HEK293 (cell line): ENCODE results near the gene NCOR1.

Experiments used
- CTCF ChIA-PET: fragments of 350-600 bp; formaldehyde crosslinking; extraction: SDS; loops from one replicate; lab custom pipeline; 2021; ENCODE audit warnings: antibody characterized with exemption; lab: Yijun Ruan, JAX
- POLR2A ChIA-PET: fragments of 300-600 bp; formaldehyde crosslinking; extraction: SDS; loops from one replicate; lab custom pipeline; 2020; ENCODE audit warnings: antibody characterized with exemption, inconsistent platforms; lab: Yijun Ruan, JAX
- H3K27ac ChIP-seq: fragments of 200-500 bp; sonication (Bioruptor generic); 2 replicates; pipeline ENCODE4 v1.5.1; 2014; ENCODE audit warnings: low read depth, low read length, control low read depth, inconsistent platforms; ENCODE audit errors: extremely low read depth
- H3K36me3 ChIP-seq, 2 experiments: fragments of 200-500 bp in 1 of 2; sonication (Bioruptor generic) in 1 of 2; 1 replicate in 1 of 2; 2 replicates in 1 of 2; pipeline ENCODE4 v1.5.1; 2014 to 2017; ENCODE audit warnings: inconsistent platforms in 2 of 2, low read length in 2 of 2; ENCODE audit not compliant: control insufficient read depth in 2 of 2, insufficient read depth in 1 of 2
- H3K4me1 ChIP-seq: fragments of 200-500 bp; sonication (Bioruptor generic); 2 replicates; pipeline ENCODE4 v1.5.1; 2014; ENCODE audit warnings: mild to moderate bottlenecking, low read length, inconsistent platforms; ENCODE audit not compliant: control insufficient read depth, insufficient read depth
- H3K4me3 ChIP-seq: 2 replicates; pipeline ENCODE4 v1.5.1; 2011; ENCODE audit warnings: low read depth, mild to moderate bottlenecking, control low read depth, low read length, moderate library complexity
- H3K9me3 ChIP-seq: fragments of 200-500 bp; sonication (Bioruptor generic); 2 replicates; pipeline ENCODE4 v1.5.1; 2014; ENCODE audit warnings: low read depth, low read length, inconsistent platforms; ENCODE audit not compliant: control insufficient read depth, insufficient read depth
- GLIS1 ChIP-seq: fragments of 450-650 bp; formaldehyde crosslinking; IDR thresholded peaks from 2 replicates; pipeline ENCODE4 v1.5.1; 2016; ENCODE audit warnings: missing biosample characterization, missing genetic modification characterization
- KLF10 ChIP-seq: fragments of 450-650 bp; IDR thresholded peaks from 2 replicates; pipeline ENCODE4 v1.5.1; 2018; ENCODE audit warnings: missing biosample characterization, mild to moderate bottlenecking, missing genetic modification characterization
- PRDM1 ChIP-seq: fragments of 450-650 bp; formaldehyde crosslinking; IDR thresholded peaks from 2 replicates; pipeline ENCODE4; 2016; ENCODE audit warnings: missing biosample characterization, missing genetic modification characterization
- REPIN1 ChIP-seq: fragments of 450-650 bp; formaldehyde crosslinking; IDR thresholded peaks from 2 replicates; pipeline ENCODE4 v1.5.1; 2017; ENCODE audit warnings: missing biosample characterization, missing genetic modification characterization, low read depth
- TCF7L2 ChIP-seq: IDR thresholded peaks from 2 replicates; pipeline ENCODE4 v1.6.1; 2011; ENCODE audit warnings: low read depth, mild to moderate bottlenecking, inconsistent platforms, low read length, moderate library complexity, borderline replicate concordance
- ZFP3 ChIP-seq: fragments of 450-650 bp; formaldehyde crosslinking; IDR thresholded peaks from 2 replicates; pipeline ENCODE4 v1.5.1; 2016; ENCODE audit warnings: low read depth, missing biosample characterization, missing genetic modification characterization
- ZFP37 ChIP-seq: fragments of 450-650 bp; formaldehyde crosslinking; IDR thresholded peaks from 2 replicates; pipeline ENCODE4 v1.5.1; 2016; ENCODE audit warnings: missing biosample characterization, missing genetic modification characterization
- ZFP41 ChIP-seq: fragments of 450-650 bp; formaldehyde crosslinking; IDR thresholded peaks from 2 replicates; pipeline ENCODE4 v1.5.1; 2016; ENCODE audit warnings: missing biosample characterization, missing genetic modification characterization, borderline replicate concordance
- ZIC2 ChIP-seq: fragments of 450-650 bp; formaldehyde crosslinking; IDR thresholded peaks from 2 replicates; pipeline ENCODE4 v1.5.1; 2016; ENCODE audit warnings: missing biosample characterization, missing genetic modification characterization
- ZNF10 ChIP-seq: fragments of 450-650 bp; formaldehyde crosslinking; IDR thresholded peaks from 2 replicates; pipeline ENCODE4 v1.5.1; 2017; ENCODE audit warnings: missing biosample characterization, missing genetic modification characterization
- ZNF138 ChIP-seq: fragments of 450-650 bp; formaldehyde crosslinking; IDR thresholded peaks from 2 replicates; pipeline ENCODE4 v1.5.1; 2016; ENCODE audit warnings: missing biosample characterization, missing genetic modification characterization, borderline replicate concordance
- ZNF18 ChIP-seq: fragments of 450-650 bp; formaldehyde crosslinking; IDR thresholded peaks from 2 replicates; pipeline ENCODE4 v1.5.1; 2016; ENCODE audit warnings: missing biosample characterization, missing genetic modification characterization
- ZNF248 ChIP-seq: fragments of 450-650 bp; formaldehyde crosslinking; IDR thresholded peaks from 2 replicates; pipeline ENCODE4 v1.5.1; 2017; ENCODE audit warnings: missing biosample characterization, missing genetic modification characterization
- ZNF280C ChIP-seq: fragments of 450-650 bp; formaldehyde crosslinking; IDR thresholded peaks from 2 replicates; pipeline ENCODE4 v1.5.1; 2016; ENCODE audit warnings: missing biosample characterization, missing genetic modification characterization
- ZNF423 ChIP-seq: fragments of 450-650 bp; formaldehyde crosslinking; IDR thresholded peaks from 2 replicates; pipeline ENCODE4 v1.5.1; 2016; ENCODE audit warnings: missing biosample characterization, missing genetic modification characterization
- ZNF48 ChIP-seq: fragments of 450-650 bp; formaldehyde crosslinking; IDR thresholded peaks from 2 replicates; pipeline ENCODE4 v1.5.1; 2016; ENCODE audit warnings: missing biosample characterization, missing genetic modification characterization
- ZNF561 ChIP-seq: fragments of 450-650 bp; IDR thresholded peaks from 2 replicates; pipeline ENCODE4 v1.5.1; 2018; ENCODE audit warnings: missing biosample characterization, missing genetic modification characterization, borderline replicate concordance
- ZNF580 ChIP-seq: fragments of 450-650 bp; formaldehyde crosslinking; IDR thresholded peaks from 2 replicates; pipeline ENCODE4 v1.5.1; 2016; ENCODE audit warnings: missing biosample characterization, missing genetic modification characterization
- ZNF600 ChIP-seq: fragments of 450-650 bp; formaldehyde crosslinking; IDR thresholded peaks from 2 replicates; pipeline ENCODE4 v1.5.1; 2016; ENCODE audit warnings: missing biosample characterization, missing genetic modification characterization
- ZNF623 ChIP-seq: fragments of 450-650 bp; formaldehyde crosslinking; IDR thresholded peaks from 2 replicates; pipeline ENCODE4 v1.5.1; 2016; ENCODE audit warnings: missing biosample characterization, missing genetic modification characterization
- ZNF670 ChIP-seq: fragments of 450-650 bp; formaldehyde crosslinking; IDR thresholded peaks from 2 replicates; pipeline ENCODE4 v1.5.1; 2016; ENCODE audit warnings: missing biosample characterization, missing genetic modification characterization, low read depth
- ZSCAN18 ChIP-seq: fragments of 450-650 bp; formaldehyde crosslinking; IDR thresholded peaks from 2 replicates; pipeline ENCODE4 v1.5.1; 2016; ENCODE audit warnings: missing biosample characterization, missing genetic modification characterization
- ZSCAN23 ChIP-seq: fragments of 450-650 bp; formaldehyde crosslinking; IDR thresholded peaks from 2 replicates; pipeline ENCODE4 v1.5.1; 2016; ENCODE audit warnings: missing biosample characterization, missing genetic modification characterization

NCOR1 gene

GRCh38 chr17:16073845-16074244 is 141.5 kb downstream of the NCOR1 start:
- ChIA-PET POLR2A (no interaction called here), CTCF (interaction anchor here (0.6 to 1.0 kb wide), 3 partner anchors 13 to 721 kb away, joined by 3 read pairs; no protein-coding TSS in a partner anchor)
- no peak overlapping the region for H3K27ac ChIP-seq
- TF ChIP-seq PRDM1 (tag by site-specific recombination) (peak; percentile 74), ZNF18 (peak; percentile 77), ZNF248 (no peak), ZFP3 (peak; percentile 59)
- H3K4me3 ChIP-seq, result no peak overlapping the region
- H3K9me3 ChIP-seq, result no peaks in the 10 kb centered on the region
- H3K4me1 ChIP-seq, result peaks cover 8% of the 10 kb centered on the region
- peaks cover 48 to 76% of the 10 kb centered on the region in 2 experiments for H3K36me3 ChIP-seq

- H3K27ac ChIP-seq, result no peak overlapping the region
- H3K9me3 ChIP-seq, result no peaks in the 10 kb centered on the region
- POLR2A ChIA-PET, result no interaction called here
- TF ChIP-seq GLIS1 (no peak), ZNF600 (tag by site-specific recombination) (no peak), ZFP3 (no peak), ZNF670 (no peak)
- TF ChIP-seq, all 188 proteins: peak for 0
- peaks cover 8% of the 10 kb centered on the region for H3K4me1 ChIP-seq
- H3K36me3 ChIP-seq, result peaks cover 52 to 80% of the 10 kb centered on the region in 2 experiments
- H3K4me3 ChIP-seq, result no peak overlapping the region
- CTCF ChIA-PET, result interaction anchor here (0.6 kb wide), 1 partner anchor 45 kb away, joined by 5 read pairs; no protein-coding TSS in a partner anchor
These were observed 143.3 kb downstream of the NCOR1 start for GRCh38 chr17:16072031-16072430.

GRCh38 chr17:16068323-16068722 is 147.0 kb downstream of the NCOR1 start:
- Histone ChIP-seq H3K27ac (no peak overlapping the region), H3K4me1 (no peaks in the 10 kb centered on the region), H3K4me3 (no peak overlapping the region), H3K9me3 (no peaks in the 10 kb centered on the region), H3K36me3 (peaks cover 74 to 92% of the 10 kb centered on the region in 2 experiments)
- ChIA-PET CTCF (interaction anchor here (0.6 kb wide), 1 partner anchor 8 kb away, joined by 3 read pairs; no protein-coding TSS in a partner anchor), POLR2A (no interaction called here)
- TF ChIP-seq ZNF423 (tag by site-specific recombination) (no peak), PRDM1 (tag by site-specific recombination) (0 out of 2 replicates have a peak, but pooled peaks have one; percentile 16)

GRCh38 chr17:16066125-16066524 is 149.2 kb downstream of the NCOR1 start:
- no peak overlapping the region for H3K27ac ChIP-seq
- H3K4me1 ChIP-seq, result no peaks in the 10 kb centered on the region
- H3K36me3 ChIP-seq, result peaks cover 82 to 96% of the 10 kb centered on the region in 2 experiments
- ChIA-PET POLR2A (no interaction called here), CTCF (no interaction called here)
- H3K4me3 ChIP-seq, result no peak overlapping the region
- H3K9me3 ChIP-seq, result no peaks in the 10 kb centered on the region
- TF ChIP-seq ZNF138 (tag by site-specific recombination) (no peak), ZSCAN18 (no peak), ZNF623 (tag by site-specific recombination) (no peak), REPIN1 (tag by site-specific recombination) (no peak), ZNF48 (tag by site-specific recombination) (no peak), ZNF10 (tag by site-specific recombination) (no peak), ZNF280C (no peak), ZNF580 (tag by site-specific recombination) (no peak), ZFP41 (tag by site-specific recombination) (no peak), ZIC2 (tag by site-specific recombination) (no peak), KLF10 (tag by site-specific recombination) (no peak), ZSCAN23 (tag by site-specific recombination) (no peak), ZFP37 (tag by site-specific recombination) (no peak), TCF7L2 (no peak), ZNF561 (tag by site-specific recombination) (no peak)
